Mesendoderm (in vitro differentiated cells): ENCODE results near the gene SALL3.
A peak's percentile ranks its signal among the peaks of the same experiment; 100 is the strongest.

ENCODE experiments used
- DNase-seq: peaks from one replicate; pipeline ENCODE4 v3.0.0; 2013
- H2AK5ac ChIP-seq: 2 replicates; pipeline ENCODE4 v1.6.1; 2013; ENCODE audit warnings: low read length, inconsistent platforms
- H2BK120ac ChIP-seq: 2 replicates; pipeline ENCODE4 v1.6.1; 2013; ENCODE audit warnings: low read depth, mild to moderate bottlenecking, low read length, moderate library complexity, mixed read lengths
- H2BK15ac ChIP-seq: replicated peaks from 2 replicates; pipeline ENCODE4 v1.6.1; 2013; ENCODE audit warnings: low read depth, mild to moderate bottlenecking, moderate library complexity
- H2BK5ac ChIP-seq: 2 replicates; pipeline ENCODE4 v1.6.1; 2013; ENCODE audit warnings: low read length, inconsistent platforms
- H3K18ac ChIP-seq: 2 replicates; pipeline ENCODE4 v1.6.1; 2013; ENCODE audit warnings: mild to moderate bottlenecking, low read length, mixed read lengths
- H3K23ac ChIP-seq: one replicate; pipeline ENCODE4 v1.6.1; 2013; ENCODE audit warnings: low read length
- H3K27ac ChIP-seq: 2 replicates; pipeline ENCODE4 v1.5.1; 2013; ENCODE audit warnings: low read depth, mild to moderate bottlenecking, inconsistent platforms, low read length, moderate library complexity
- H3K27me3 ChIP-seq: 2 replicates; pipeline ENCODE4 v1.6.1; 2013; ENCODE audit warnings: low read length, control low read depth, mild to moderate bottlenecking, inconsistent platforms; ENCODE audit not compliant: insufficient read depth, poor library complexity
- H3K36me3 ChIP-seq: 2 replicates; pipeline ENCODE4 v1.6.1; 2013; ENCODE audit warnings: low read length, inconsistent platforms; ENCODE audit not compliant: control insufficient read depth, insufficient read depth
- H3K4ac ChIP-seq: one replicate; pipeline ENCODE4 v1.6.1; 2013; ENCODE audit warnings: low read depth, mild to moderate bottlenecking, low read length, moderate library complexity
- H3K4me1 ChIP-seq: 2 replicates; pipeline ENCODE4 v1.6.1; 2013; ENCODE audit warnings: low read depth, low read length, inconsistent platforms; ENCODE audit not compliant: control insufficient read depth
- H3K4me2 ChIP-seq: 2 replicates; pipeline ENCODE4 v1.6.1; 2013; ENCODE audit warnings: low read length
- H3K4me3 ChIP-seq: 2 replicates; pipeline ENCODE4 v1.5.1; 2013; ENCODE audit warnings: mild to moderate bottlenecking, low read length
- H3K56ac ChIP-seq: one replicate; pipeline ENCODE4 v1.6.1; 2013; ENCODE audit warnings: low read length
- H3K79me1 ChIP-seq: 2 replicates; pipeline ENCODE4 v1.6.1; 2013; ENCODE audit warnings: low read length, inconsistent platforms
- H3K79me2 ChIP-seq: 2 replicates; pipeline ENCODE4 v1.6.1; 2013; ENCODE audit warnings: mild to moderate bottlenecking, low read length; ENCODE audit not compliant: control insufficient read depth, insufficient read depth
- H3K9ac ChIP-seq: 2 replicates; pipeline ENCODE4 v1.6.1; 2013; ENCODE audit warnings: low read length, inconsistent platforms
- H4K5ac ChIP-seq: one replicate; pipeline ENCODE4 v1.6.1; 2013; ENCODE audit warnings: low read length
- H4K8ac ChIP-seq: one replicate; pipeline ENCODE4 v1.6.1; 2013; ENCODE audit warnings: low read depth, mild to moderate bottlenecking, control low read depth, low read length, moderate library complexity
- WGBS: extraction: QIAGEN DNeasy Blood & Tissue Kit; methylation state at CpG from one replicate; pipeline ENCODE4 v1.1.7; 2013; ENCODE audit warnings: low lambda C conversion rate, missing lambda C conversion rate; ENCODE audit not compliant: insufficient coverage; ENCODE audit errors: extremely low coverage; 5-methylcytosine and 5-hydroxymethylcytosine counted together

Gene SALL3

DNA sequence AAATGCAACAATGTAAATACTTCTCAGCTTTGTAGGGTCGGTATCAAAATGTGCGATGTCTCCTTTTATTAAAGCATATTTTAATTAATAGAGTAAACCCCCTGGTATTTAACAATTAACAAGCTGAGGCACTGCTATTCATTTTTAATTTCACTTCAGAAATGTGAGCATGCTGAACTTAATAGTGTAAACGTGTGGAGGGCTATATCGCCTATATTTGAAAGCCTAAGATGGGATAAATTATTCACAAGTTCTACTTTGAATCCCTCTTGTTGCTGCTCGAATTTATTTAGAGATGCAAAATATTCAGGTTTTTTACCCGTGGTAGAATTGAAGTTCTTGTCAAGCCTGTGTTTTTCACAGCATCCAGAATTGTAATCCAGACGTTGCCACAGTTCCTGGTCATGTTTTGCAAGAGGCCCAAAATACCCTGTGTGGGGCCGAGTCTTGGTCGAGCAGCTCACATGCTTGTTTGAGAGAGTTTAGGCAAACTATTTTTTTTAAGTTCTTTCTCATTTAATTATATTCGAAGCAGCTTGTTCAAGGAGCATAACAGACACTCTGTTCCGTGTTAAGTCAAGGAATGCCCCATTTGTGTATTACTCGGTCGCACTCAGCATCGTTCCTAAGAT lies 2.5 kb downstream of the SALL3 start:
- Histone ChIP-seq H3K4me2 (peak overlapping the region; percentile 68), H2BK120ac (no peak overlapping the region), H3K4ac (no peak overlapping the region), H3K18ac (peak overlapping the region; percentile 75), H3K4me3 (peak overlapping the region; percentile 35), H3K4me1 (peaks cover 10% of the 10 kb centered on the region), H3K36me3 (no peaks in the 10 kb centered on the region), H3K27ac (no peak overlapping the region), H4K8ac (no peak overlapping the region), H2BK15ac (no peak overlapping the region), H4K5ac (no peak overlapping the region), H3K23ac (no peak overlapping the region), H2BK5ac (no peak overlapping the region), H3K79me2 (peaks cover 38% of the 10 kb centered on the region), H3K27me3 (peaks cover 2% of the 10 kb centered on the region), H2AK5ac (no peak overlapping the region), H3K79me1 (no peaks in the 10 kb centered on the region), H3K9ac (peak overlapping the region; percentile 54), H3K56ac (peak overlapping the region; percentile 71)
- DNase-seq, result peak; percentile 66
- WGBS, result no CpG with 5 or more reads among the region's 14 CpGs

DNA sequence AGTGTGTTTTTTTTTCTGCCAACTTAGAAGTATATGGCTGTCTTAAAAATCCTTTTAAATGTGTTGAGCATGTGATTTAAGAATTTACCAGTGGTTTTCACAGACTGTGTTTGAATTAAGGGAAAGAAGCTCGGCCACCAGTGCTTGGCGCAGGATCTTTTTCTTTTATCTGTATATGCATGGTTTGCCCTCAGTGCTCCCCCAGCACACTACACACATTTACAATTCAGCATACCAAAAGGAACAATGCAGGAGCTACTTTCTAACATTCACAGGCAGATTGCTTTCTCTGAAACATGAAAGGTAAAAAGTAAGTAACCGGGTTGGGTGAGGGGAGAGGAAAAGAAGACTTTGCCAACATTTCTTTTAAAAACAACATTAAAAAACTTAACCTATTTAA lies 3.9 kb downstream of the SALL3 start:
- Histone ChIP-seq H3K79me1 (no peaks in the 10 kb centered on the region), H4K5ac (no peak overlapping the region), H3K79me2 (peaks cover 48% of the 10 kb centered on the region), H2BK120ac (no peak overlapping the region), H3K4ac (no peak overlapping the region), H3K18ac (no peak overlapping the region), H3K4me3 (no peak overlapping the region), H3K27me3 (no peaks in the 10 kb centered on the region), H3K56ac (no peak overlapping the region), H3K9ac (no peak overlapping the region), H2BK15ac (no peak overlapping the region), H3K36me3 (no peaks in the 10 kb centered on the region), H3K23ac (no peak overlapping the region), H3K4me2 (peak overlapping the region; percentile 1), H3K4me1 (peaks cover 9% of the 10 kb centered on the region), H2AK5ac (no peak overlapping the region), H3K27ac (no peak overlapping the region), H2BK5ac (no peak overlapping the region), H4K8ac (no peak overlapping the region)
- DNase-seq, result peak; percentile 55
- no CpG with 5 or more reads among the region's 3 CpGs for WGBS

DNA sequence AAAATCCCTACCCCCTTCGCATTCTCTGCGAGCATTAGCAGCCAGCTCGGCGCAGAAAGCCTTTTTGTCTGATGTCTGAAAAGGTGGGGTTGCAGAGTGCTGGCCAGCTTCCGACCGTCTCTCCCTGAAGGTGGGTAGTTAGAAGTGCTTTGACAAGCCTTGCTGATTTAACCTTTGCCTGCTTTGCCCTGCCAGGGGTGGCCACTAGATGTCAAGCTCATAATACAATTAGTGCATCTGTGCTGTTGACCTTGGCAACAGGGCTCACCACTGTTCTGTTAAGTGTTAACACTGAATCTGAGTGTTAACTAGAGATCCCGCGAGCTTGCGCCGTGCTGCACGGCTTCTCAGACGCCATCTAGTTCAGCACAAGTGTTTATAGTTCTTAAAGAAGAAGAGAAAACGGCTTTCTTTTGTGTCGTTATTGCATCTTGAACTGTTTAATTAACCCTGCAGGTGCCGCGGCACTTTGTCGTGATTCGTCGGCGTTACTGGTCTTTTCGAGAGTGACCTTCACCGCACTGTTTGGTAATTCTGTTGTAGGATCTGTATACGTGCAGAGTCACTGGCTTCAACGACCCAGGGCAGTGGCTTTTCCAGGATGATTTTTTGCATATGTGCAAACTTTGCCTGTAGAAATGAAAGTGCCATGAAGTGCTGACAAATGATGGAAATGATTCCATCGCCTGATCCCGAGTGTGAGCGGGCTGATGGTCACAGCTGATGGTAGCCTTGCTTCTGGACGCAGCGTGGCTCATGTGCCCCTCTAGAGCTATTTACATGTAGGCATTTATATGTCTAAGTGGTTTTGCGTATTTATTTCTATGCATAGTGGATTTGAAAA lies 5.5 kb downstream of the SALL3 start:
- Histone ChIP-seq H2BK5ac (no peak overlapping the region), H2AK5ac (no peak overlapping the region), H3K79me2 (peaks cover 52% of the 10 kb centered on the region), H3K4me2 (peak overlapping the region; percentile 28), H3K27me3 (no peaks in the 10 kb centered on the region), H3K79me1 (no peaks in the 10 kb centered on the region), H2BK15ac (no peak overlapping the region), H3K56ac (no peak overlapping the region), H4K5ac (no peak overlapping the region), H3K9ac (no peak overlapping the region), H3K27ac (peak overlapping the region; percentile 6), H3K23ac (no peak overlapping the region), H3K18ac (no peak overlapping the region), H3K4me3 (no peak overlapping the region), H3K4me1 (peaks cover 10% of the 10 kb centered on the region), H3K36me3 (no peaks in the 10 kb centered on the region), H2BK120ac (no peak overlapping the region), H3K4ac (no peak overlapping the region), H4K8ac (no peak overlapping the region)
- WGBS, result no CpG with 5 or more reads among the region's 30 CpGs
- DNase-seq, result peak; percentile 98

DNA sequence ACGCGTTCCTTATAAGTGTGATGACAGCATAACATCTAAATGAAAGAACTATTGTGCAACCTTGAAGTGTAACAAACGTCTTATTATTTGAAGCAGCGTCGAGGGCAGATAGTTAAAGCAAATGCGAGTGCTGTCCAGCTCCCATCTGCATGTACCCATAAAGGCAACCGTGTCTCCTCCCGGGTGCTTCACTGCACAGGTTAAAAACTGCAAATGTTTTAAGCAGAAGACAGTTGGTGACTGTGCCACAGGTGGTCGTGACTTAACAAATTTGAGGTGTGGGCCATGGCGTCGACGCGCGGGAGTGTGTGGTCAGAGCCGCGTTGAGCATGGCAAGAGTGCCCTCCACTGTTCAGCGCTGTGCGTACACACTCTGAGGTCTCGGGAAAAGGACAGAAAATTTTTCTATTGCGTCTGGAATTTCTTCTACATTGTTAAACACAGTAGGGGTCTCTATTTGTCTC lies 6.4 kb downstream of the SALL3 start:
- H3K79me2 ChIP-seq, result peaks cover 52% of the 10 kb centered on the region
- H3K23ac ChIP-seq, result no peak overlapping the region
- peak overlapping the region; percentile 14 for H3K9ac ChIP-seq
- H3K27ac ChIP-seq, result no peak overlapping the region
- H4K5ac ChIP-seq, result no peak overlapping the region
- peak; percentile 75 for DNase-seq
- H3K4ac ChIP-seq, result no peak overlapping the region
- H3K27me3 ChIP-seq, result no peaks in the 10 kb centered on the region
- H4K8ac ChIP-seq, result no peak overlapping the region
- H2AK5ac ChIP-seq, result no peak overlapping the region
- no CpG with 5 or more reads among the region's 20 CpGs for WGBS
- H3K4me3 ChIP-seq, result no peak overlapping the region
- H3K4me2 ChIP-seq, result peak overlapping the region; percentile 16
- H3K56ac ChIP-seq, result no peak overlapping the region
- peak overlapping the region; percentile 4 for H3K18ac ChIP-seq
- no peak overlapping the region for H2BK15ac ChIP-seq
- H3K79me1 ChIP-seq, result no peaks in the 10 kb centered on the region
- no peak overlapping the region for H2BK120ac ChIP-seq
- no peak overlapping the region for H2BK5ac ChIP-seq
- peaks cover 10% of the 10 kb centered on the region for H3K4me1 ChIP-seq
- no peaks in the 10 kb centered on the region for H3K36me3 ChIP-seq

DNA sequence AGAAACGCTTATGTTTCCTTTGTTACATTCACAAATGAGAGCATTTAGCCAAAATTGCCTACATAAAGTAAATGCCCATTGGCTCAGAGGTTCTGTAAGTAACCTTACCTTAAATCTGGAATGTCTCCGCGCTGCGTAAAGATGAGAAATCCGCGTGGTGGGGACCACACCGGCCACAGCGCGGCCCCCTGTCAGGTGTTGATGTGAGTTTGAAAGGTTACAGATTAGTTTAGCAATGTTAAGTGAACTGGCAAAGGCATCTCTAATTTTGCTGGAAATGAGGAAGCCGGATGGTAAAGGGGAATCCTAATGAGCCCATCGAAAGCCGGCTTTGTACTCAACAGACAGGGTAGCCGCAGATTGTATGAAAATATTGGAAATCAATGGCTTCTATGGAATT lies 11.8 kb downstream of the SALL3 start:
- Histone ChIP-seq H3K36me3 (peaks cover 4% of the 10 kb centered on the region), H3K23ac (no peak overlapping the region), H3K9ac (no peak overlapping the region), H4K5ac (no peak overlapping the region), H3K18ac (no peak overlapping the region), H3K79me1 (peaks cover 3% of the 10 kb centered on the region), H4K8ac (no peak overlapping the region), H3K4ac (no peak overlapping the region), H3K4me2 (no peak overlapping the region), H3K27me3 (no peaks in the 10 kb centered on the region), H3K4me3 (no peak overlapping the region), H2BK120ac (no peak overlapping the region), H3K27ac (no peak overlapping the region), H3K56ac (no peak overlapping the region), H2BK5ac (no peak overlapping the region), H2BK15ac (no peak overlapping the region), H2AK5ac (no peak overlapping the region), H3K4me1 (peaks cover 3% of the 10 kb centered on the region), H3K79me2 (peaks cover 38% of the 10 kb centered on the region)
- DNase-seq, result no peak
- WGBS, result no CpG with 5 or more reads among the region's 13 CpGs
